GM18526 (cell line): ENCODE results near the gene SETBP1.

Experiments used
- POLR2A ChIP-seq: IDR thresholded peaks from 3 replicates; pipeline ENCODE4 v1.6.1; 2011; ENCODE audit not compliant: insufficient read length; ENCODE audit errors: extremely low read depth

The SETBP1 gene

DNA sequence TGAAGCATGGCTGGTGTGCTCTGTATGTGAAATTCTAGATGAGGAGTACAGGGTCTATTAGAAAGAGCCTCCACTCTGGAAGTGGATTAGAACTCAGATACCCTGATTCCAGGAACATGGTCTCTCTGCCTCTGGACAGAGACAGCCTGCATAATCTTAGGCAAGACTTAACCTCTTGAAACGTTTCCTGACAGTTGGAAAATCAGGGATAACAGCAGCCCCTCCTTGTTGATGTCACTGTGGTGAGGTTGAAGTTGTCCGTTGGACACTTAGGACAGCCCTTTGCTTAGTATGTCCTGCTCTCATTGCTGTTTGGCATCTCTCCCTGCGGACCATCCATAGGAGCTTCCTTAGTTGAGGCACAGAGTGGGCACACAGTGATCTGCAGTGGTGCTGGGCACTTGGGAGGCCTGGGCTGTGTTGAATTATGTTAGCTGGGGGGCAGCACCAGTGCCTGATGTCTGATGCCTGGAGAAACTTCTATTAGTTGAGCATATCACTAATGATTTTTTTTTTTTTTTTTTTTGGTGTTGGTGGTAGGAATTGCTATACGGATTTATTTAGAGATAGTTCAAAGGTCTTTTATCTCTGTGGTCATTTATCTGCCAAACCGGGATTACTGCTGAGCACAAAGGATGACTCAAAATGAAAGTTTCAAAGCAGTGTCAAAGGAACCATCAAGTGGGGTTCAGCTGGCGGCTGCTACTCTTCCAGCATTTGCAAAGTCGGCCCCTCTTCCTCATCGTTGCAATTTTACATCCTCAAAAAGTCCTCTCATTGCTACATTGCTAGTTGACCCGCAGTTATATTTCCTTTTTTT is 28.8 kb downstream of the SETBP1 start:
- no peak for TF ChIP-seq POLR2A

DNA sequence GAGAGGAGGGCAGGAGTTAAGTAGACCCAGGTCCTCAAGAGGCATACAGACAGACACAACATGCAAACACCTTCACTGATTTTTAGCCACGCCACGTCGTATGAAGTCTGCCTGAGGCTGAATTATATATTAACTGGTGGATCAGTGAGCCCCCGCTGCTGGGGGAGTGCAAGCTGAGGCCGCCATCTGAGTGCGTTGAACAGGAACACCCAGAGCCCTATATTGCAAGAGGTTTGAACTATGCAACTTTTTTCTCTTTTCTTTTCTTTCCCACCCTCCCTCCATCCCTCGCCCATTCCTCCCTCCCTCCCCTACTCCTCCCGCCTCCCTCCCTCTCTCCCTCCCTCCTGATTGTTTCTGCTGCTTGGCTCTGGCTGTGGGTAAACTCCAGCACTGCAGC is 30.2 kb downstream of the SETBP1 start:
- TF ChIP-seq POLR2A: no peak

DNA sequence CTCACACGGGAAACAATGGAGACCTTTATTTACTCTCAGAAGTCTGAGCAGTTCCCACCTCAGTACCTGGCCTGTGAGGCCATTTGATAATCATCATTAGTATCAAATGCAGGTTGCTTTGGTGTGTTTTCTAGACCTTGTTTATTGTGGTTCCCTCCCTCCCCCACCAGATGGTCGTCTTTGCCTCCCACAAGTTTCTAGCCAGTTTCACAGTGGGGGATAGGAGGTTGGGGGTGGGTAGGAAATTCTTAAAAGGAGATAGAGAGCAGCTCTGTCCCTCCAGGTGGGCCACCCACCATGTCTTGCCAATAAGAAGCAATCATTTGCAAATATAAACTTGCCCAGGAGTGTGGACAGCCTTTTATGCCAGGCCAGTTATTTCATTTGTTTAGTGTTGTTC is 31.3 kb downstream of the SETBP1 start:
- no peak for TF ChIP-seq POLR2A

DNA sequence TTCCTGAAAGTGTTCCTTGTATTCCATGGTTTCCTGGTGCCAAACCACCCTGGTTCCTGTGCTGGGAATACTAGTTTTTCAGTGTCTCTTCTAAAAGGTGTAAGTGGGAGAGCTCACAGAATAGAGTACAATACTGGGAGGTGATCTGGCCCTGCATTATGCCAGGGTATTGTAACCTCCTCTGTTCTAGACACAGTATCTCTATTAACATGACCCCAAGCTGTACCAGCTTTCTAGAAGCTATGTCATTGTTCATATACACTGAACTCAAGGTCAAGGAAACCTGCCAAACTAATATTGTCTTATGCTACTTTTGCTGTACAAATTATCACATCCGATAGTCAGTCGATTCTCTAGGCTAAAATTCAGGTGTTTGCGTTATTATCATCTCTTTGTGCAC is 32.7 kb downstream of the SETBP1 start:
- no peak for TF ChIP-seq POLR2A

DNA sequence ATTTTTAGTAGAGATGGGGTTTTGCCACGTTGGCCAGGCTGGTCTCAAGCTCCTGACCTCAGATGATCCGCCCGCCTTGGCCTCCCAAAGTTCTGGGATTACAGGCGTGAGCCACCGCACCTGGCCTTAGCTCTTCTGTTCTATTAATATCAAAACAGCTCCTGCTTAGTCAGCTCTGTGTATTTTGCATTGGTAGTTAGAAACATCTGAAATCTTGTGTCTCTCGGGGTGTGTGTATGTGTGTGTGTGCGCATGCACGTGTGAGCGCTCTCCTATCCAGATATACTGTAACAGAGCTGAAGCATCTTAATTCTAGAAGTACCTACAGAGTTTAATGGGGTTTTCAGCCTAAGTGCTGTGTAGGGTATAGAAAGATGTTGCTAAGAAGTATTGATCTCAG is 33.7 kb downstream of the SETBP1 start:
- TF ChIP-seq POLR2A: no peak

DNA sequence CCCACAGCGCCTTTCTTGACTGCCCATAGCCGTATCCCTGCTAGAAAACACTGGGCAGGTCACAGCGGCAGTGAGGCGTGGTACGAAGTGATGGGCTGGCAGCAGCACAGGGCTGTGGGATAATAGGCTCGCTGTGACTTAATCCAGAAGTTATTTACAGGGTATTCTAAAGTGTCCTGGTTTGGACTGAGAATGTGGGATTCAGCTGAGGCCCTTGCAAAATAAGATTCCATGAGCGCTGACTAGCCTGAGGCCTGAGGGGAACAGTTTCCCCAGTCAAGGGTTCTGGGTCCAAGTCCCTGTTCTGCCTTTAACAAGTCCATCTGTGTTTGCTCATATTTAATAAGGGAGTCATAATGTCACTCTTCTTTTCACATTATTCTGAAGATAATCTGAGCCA is 34.6 kb downstream of the SETBP1 start:
- no peak for TF ChIP-seq POLR2A

DNA sequence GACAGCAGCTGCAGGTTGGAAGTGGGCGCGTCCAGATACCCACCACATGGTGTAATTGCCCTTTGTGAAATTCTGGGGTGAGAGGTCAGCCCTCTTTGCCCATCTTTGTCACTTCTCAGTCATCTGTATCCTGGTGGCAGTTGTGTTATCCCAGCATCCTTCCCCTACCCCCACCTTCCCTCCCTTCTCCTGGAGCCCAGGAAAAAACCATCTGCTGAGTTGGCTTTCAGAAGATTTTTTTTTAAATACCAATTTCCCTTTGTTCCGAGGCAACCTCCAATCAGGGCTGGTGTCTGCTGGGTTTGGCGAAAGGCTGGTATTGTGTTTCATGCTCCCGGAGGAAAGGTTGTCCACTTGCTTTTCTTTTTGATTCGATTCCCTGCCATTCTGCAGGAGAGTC is 35.2 kb downstream of the SETBP1 start:
- TF ChIP-seq POLR2A: no peak

DNA sequence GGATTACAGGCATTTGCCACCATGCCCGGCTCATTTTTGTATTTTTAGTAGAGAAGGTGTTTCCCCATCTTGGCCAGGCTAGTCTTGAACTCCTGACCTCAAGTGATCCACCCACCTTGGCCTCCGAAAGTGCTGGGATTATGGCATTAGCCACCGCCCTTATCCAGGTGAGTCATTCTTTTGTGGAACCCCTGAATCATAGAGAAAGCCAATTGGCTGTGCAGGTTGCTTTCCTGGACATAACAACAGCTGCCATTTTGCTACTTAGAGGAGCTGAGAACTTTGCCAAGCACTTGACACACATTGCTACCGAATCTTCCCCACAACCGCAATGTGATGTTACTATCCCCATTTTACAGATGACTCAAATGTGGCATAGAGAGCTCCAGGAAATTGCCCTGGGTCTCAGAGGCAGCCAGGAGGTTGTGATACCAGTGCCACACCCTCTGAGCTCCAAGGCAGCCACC is 36.0 kb downstream of the SETBP1 start:
- no peak for TF ChIP-seq POLR2A

DNA sequence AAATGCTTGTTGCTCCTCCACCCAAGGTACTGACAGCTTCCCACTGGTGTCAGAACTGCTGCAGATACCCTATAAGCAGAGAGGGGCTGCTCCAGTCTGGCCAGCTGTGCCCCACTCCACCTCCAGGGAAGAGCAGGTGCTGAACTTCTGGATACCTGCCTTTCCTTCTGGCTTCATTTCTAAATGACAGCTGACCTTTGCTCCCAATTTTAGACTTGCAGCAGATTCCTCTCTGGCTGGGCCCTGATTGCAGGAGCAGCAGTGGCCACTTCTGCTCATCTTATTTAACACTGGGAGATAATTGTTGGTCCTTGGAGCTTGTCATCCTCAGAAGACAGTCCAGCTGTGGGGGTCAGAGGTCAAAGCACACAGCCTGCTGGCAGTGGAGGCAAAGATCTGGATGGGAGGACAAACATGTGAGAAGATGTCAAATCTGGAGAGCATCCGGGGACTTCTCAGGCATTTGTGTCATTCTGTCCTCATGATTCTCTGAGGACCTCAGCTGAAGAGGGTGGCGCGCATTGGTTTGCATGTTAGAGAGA is 38.9 kb downstream of the SETBP1 start:
- TF ChIP-seq POLR2A: no peak

DNA sequence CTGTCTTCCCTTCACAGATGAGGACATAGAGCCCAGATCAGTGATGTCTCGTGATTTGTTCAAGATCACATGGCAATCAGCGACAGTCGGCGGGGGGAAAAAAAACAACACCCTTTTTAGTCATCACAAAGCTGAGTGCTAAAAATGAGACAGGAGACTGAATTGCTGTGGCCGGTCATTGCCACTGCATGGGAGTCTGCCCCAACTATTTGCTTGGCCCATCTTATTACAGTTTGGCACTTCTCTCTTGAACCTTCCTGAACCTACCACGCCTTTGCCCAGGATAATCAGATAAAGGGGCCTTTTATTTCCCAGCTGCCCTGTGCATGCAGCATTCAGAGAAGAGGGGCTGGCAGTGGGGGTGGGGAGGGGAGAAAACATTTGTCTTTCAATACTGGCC is 42.7 kb downstream of the SETBP1 start:
- TF ChIP-seq POLR2A: no peak

DNA sequence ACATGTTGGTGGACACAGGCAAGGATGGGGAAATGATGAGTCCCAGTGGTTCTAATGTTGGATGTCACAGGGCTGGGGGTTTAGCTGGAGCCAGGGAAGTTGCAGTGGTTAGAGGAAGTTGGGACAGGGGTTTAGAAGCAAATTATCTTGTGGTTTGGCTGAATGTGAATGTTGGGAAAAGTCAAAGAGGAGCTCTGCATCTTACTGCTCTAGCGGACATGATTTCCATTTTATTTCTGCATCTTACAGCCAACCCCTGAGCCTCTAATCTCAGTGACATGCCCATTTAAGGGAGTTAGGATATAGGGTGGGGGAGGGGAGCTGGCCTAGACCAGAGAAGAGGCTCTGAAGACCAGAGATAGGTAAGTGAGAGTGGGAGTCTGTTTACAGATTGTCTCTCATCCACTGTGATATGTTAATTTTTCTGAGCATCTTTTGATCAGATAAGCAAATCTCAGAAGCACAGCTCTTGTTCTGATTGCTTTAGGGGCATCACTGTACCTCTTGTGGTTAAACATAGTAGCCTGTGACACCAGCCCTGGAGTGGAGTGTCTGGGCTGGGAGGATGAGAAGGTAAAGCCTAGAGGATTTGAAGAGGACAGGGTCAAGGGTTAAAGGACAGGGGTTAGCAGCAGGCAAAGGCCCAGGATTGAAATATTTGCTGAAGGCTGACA is 43.6 kb downstream of the SETBP1 start:
- TF ChIP-seq POLR2A: no peak

DNA sequence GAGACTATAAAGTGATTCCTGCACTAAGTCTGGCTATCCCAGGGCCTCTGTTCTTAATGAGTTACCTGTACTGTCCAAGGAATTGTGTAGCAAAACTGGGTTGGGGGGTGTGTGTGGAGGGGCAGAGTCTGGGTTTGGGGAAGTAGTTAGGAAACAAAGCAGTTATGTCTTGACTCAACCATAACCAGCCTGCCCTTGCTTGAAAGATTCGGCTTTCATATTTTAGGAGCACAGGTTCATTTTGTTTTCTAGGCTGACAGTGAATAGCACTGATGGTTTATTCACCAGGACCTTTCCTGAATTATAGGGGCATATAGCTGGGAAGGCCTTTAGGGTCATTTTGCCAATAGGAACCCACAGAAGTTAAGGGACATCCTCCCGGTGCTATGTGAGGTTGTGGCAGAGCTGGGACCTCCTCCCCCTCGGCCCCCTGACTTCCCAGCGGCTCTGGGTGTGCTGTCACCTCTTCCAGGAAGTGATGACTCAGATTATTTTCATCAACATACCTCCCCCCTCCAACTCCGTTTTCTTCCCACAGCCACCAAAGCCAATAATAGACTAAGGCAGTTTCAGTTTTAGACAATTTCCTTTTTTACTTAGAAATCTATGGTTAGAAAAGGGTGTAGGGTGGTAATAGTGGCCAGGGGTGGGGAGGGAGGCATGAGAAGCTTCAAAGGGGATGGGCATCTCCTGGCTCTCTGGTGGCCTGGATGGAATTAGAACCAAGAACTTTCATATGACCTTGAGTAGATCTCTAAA is 44.8 kb downstream of the SETBP1 start:
- no peak for TF ChIP-seq POLR2A

DNA sequence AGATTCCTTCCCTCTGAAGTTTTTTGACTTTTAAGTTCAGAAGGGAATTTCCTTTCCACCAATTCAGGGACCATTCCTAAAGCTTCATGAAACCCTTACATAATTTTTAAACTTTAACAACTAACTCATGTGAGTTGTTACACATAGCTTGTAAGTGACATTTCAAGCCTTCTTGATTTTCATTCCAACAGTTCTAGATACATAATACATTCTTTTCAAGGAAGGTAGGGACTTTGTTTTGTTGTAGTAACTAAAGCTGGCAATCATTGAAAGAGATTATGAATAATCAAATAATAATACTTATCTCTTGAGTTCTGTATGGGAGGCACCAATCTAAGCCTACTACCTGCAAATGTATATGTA is 45.4 kb downstream of the SETBP1 start:
- no peak for TF ChIP-seq POLR2A

DNA sequence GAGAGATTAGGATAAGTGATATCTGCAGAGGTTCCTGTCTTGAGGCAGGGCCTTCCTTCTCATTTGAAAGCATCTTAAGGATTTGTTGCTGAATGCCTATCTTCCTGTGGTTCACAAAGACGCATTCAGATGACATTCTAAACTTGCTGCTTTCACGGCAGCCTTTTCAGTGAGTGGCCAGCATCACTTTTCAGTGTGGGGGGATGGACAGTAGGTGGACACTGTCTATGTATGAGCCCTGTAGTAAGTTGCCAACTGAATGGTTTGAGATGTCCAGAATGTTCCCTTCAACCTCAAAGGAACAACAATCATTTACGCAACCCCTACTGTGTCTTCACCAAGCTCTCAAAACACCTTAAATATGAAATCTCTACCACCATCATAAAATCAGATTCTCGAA is 46.6 kb downstream of the SETBP1 start:
- no peak for TF ChIP-seq POLR2A

DNA sequence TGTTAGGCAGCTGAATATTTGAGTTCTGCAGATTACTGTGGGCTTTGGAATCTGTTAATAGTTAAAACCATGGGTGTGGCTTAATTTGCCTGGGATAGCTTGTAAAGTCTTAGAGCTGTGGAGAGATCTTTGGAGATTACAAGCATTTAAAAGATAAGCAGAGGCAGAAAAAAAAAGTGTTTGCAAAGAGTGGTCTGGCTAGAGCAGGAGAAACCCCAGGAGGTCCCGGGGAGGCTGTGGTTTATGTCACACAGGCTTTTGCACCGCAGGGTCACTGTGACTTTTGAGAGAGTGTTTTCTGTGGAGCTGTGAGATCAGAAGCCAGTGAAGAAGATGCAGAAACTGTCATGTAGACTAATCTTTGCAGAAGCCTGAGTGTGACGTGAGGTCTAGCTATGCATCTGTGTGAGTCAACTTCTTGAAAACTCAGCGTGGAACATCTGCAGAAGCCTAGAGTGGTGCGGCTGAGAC is 49.0 kb downstream of the SETBP1 start:
- no peak for TF ChIP-seq POLR2A
